BLaER1 treated with 17β-estradiol and CSF1 and Interleukin-3, amounts not matched to agents 10 nM and 100 nM (cell line): ENCODE data around the gene PURB.
A peak's percentile ranks its signal among the peaks of the same experiment; 100 is the strongest.
"Not testable (repeated sequence)": the region's sequence is repeated elsewhere in the genome, so short reads cannot be mapped to it uniquely, and the experiment has no call there.

ENCODE experiments used
- H3K27ac ChIP-seq, 11 experiments: shearing (Covaris generic); formaldehyde crosslinking; 2 replicates each; pipeline ENCODE4 v1.8.1; 2022
- H3K27me3 ChIP-seq, 11 experiments: shearing (Covaris generic); formaldehyde crosslinking; 2 replicates each; pipeline ENCODE4 v1.8.1; 2022
- H3K36me3 ChIP-seq, 11 experiments: shearing (Covaris generic); formaldehyde crosslinking; 2 replicates each; pipeline ENCODE4 v1.8.1; 2022
- H3K4me1 ChIP-seq, 10 experiments: shearing (Covaris generic); formaldehyde crosslinking; 2 replicates each; pipeline ENCODE4 v1.8.1; 2022
- H3K4me2 ChIP-seq, 11 experiments: shearing (Covaris generic); formaldehyde crosslinking; 2 replicates each; pipeline ENCODE4 v1.8.1; 2022
- H3K4me3 ChIP-seq, 10 experiments: shearing (Covaris generic); formaldehyde crosslinking; 2 replicates each; pipeline ENCODE4 v1.8.1; 2022
- H3K9ac ChIP-seq, 11 experiments: shearing (Covaris generic); formaldehyde crosslinking; 2 replicates each; pipeline ENCODE4 v1.8.1; 2022
- H3K9me3 ChIP-seq, 11 experiments: shearing (Covaris generic); formaldehyde crosslinking; replicated peaks in 1 of 11; 2 replicates each; pipeline ENCODE4 v1.8.1; 2022
- H4K20me1 ChIP-seq, 11 experiments: shearing (Covaris generic); formaldehyde crosslinking; 2 replicates each; pipeline ENCODE4 v1.8.1; 2022
- Cebpa-rat ChIP-seq, 11 experiments: shearing (Covaris generic); IDR thresholded peaks; 2 replicates each; pipeline ENCODE4 v1.8.1; 2022

PURB gene

GRCh38 chr7:44853391-44853790 lies 31.9 kb downstream of the PURB start:
- Histone ChIP-seq H3K4me3 (no peak overlapping the region), H3K9ac (no peak overlapping the region)

GRCh38 chr7:44852590-44852989 lies 32.7 kb downstream of the PURB start:
- TF ChIP-seq Cebpa-rat (IDR thresholded peaks at IDR 0.05): no peak
- no peaks in the 10 kb centered on the region for H3K9me3 ChIP-seq
- peak overlapping the region in 2 of 11 experiments; percentile 43 to 57; a peak in 3 of 22 replicates for H3K4me2 ChIP-seq
- peaks cover 11 to 37% (median 14%) of the 10 kb centered on the region in 10 experiments for H3K4me1 ChIP-seq
- H3K36me3 ChIP-seq: no peaks in the 10 kb centered on the region
- H3K4me3 ChIP-seq: no peak overlapping the region
- H3K27ac ChIP-seq: no peak overlapping the region
- H3K27me3 ChIP-seq: no peaks in the 10 kb centered on the region
- no peak overlapping the region for H3K9ac ChIP-seq
- H4K20me1 ChIP-seq: peaks cover 0 to 2% (median 0%) of the 10 kb centered on the region in 11 experiments; a peak in 5 of 22 replicates

More at GRCh38 chr7:44853391-44853790, 31.9 kb downstream of the PURB start:
- Histone ChIP-seq H3K9me3 (no peaks in the 10 kb centered on the region), H3K27me3 (no peaks in the 10 kb centered on the region), H3K4me2 (no peak overlapping the region), H3K4me1 (peaks cover 11 to 37% (median 14%) of the 10 kb centered on the region in 10 experiments), H3K36me3 (no peaks in the 10 kb centered on the region), H3K27ac (no peak overlapping the region), H4K20me1 (no peaks in the 10 kb centered on the region)
- no peak for TF ChIP-seq Cebpa-rat (IDR thresholded peaks at IDR 0.05)

GRCh38 chr7:44849885-44850544 lies 35.3 kb downstream of the PURB start:
- Histone ChIP-seq H3K9me3 (no peaks in the 10 kb centered on the region), H3K4me1 (peaks cover 17 to 43% (median 28%) of the 10 kb centered on the region in 10 experiments), H3K36me3 (no peaks in the 10 kb centered on the region), H3K9ac (peak overlapping the region in 2 of 11 experiments; percentile 92 to 97; a peak in 1 of 22 replicates), H3K4me3 (no peak overlapping the region), H4K20me1 (peaks cover 5 to 27% (median 24%) of the 10 kb centered on the region in 11 experiments; a peak in 17 of 22 replicates), H3K27ac (no peak overlapping the region; a peak in 1 of 22 replicates), H3K27me3 (no peaks in the 10 kb centered on the region), H3K4me2 (peak overlapping the region in 9 of 11 experiments; percentile 8 to 90 (median 81); a peak in 8 of 22 replicates)
- no peak for TF ChIP-seq Cebpa-rat (IDR thresholded peaks at IDR 0.05)

GRCh38 chr7:44849259-44849884 lies 36.0 kb downstream of the PURB start:
- peaks cover 23 to 43% (median 35%) of the 10 kb centered on the region in 10 experiments for H3K4me1 ChIP-seq
- H3K27ac ChIP-seq: peak overlapping the region in 10 of 11 experiments; percentile 79 to 99 (median 94); a peak in 17 of 22 replicates
- TF ChIP-seq Cebpa-rat (IDR thresholded peaks at IDR 0.05): no peak
- H3K4me3 ChIP-seq: peak overlapping the region; percentile 66 to 85 (median 73); a peak in 18 of 20 replicates
- no peaks in the 10 kb centered on the region for H3K27me3 ChIP-seq
- H3K9me3 ChIP-seq: no peaks in the 10 kb centered on the region
- H3K4me2 ChIP-seq: peak overlapping the region; percentile 67 to 90 (median 83)
- H3K9ac ChIP-seq: peak overlapping the region; percentile 81 to 97 (median 93); a peak in 21 of 22 replicates
- H4K20me1 ChIP-seq: peaks cover 12 to 34% (median 31%) of the 10 kb centered on the region in 11 experiments; a peak in 19 of 22 replicates
- peaks cover 0 to 3% (median 2%) of the 10 kb centered on the region in 11 experiments; a peak in 5 of 22 replicates for H3K36me3 ChIP-seq

GRCh38 chr7:44847920-44848634 lies 37.3 kb downstream of the PURB start, which contains the start of gene H2AZ2:
Gene H2AZ2, minus strand, starts transcription at chr7:44848087. Its CDS starts 116 bp downstream, at chr7:44847971.
- H4K20me1 ChIP-seq: peaks cover 14 to 47% (median 44%) of the 10 kb centered on the region in 11 experiments; a peak in 19 of 22 replicates
- peak within 1 kb of the TSS; percentile 82 to 95 (median 85) for H3K4me2 ChIP-seq
- H3K4me1 ChIP-seq: peaks cover 26 to 42% (median 37%) of the 10 kb centered on the region in 10 experiments
- H3K36me3 ChIP-seq: peaks cover 0 to 16% (median 11%) of the 10 kb centered on the region in 11 experiments; a peak in 15 of 22 replicates
- no peaks in the 10 kb centered on the region for H3K9me3 ChIP-seq
- peak within 1 kb of the TSS; percentile 67 to 85 (median 76) for H3K4me3 ChIP-seq
- H3K27ac ChIP-seq: peak within 1 kb of the TSS; percentile 72 to 99 (median 94)
- no peaks in the 10 kb centered on the region for H3K27me3 ChIP-seq
- H3K9ac ChIP-seq: peak within 1 kb of the TSS; percentile 87 to 97 (median 93)
- TF ChIP-seq Cebpa-rat (IDR thresholded peaks at IDR 0.05): peak in 2 of 11 experiments; percentile 16 to 32; a peak in 2 of 22 replicates

- Histone ChIP-seq H4K20me1 (peaks cover 14 to 52% (median 49%) of the 10 kb centered on the region in 11 experiments; a peak in 19 of 22 replicates), H3K4me2 (peak overlapping the region; percentile 75 to 95 (median 84)), H3K9ac (peak overlapping the region; percentile 87 to 97 (median 93)), H3K9me3 (no peaks in the 10 kb centered on the region), H3K4me1 (peaks cover 26 to 42% (median 38%) of the 10 kb centered on the region in 10 experiments), H3K27me3 (no peaks in the 10 kb centered on the region), H3K4me3 (peak overlapping the region; percentile 67 to 85 (median 76)), H3K36me3 (peaks cover 0 to 22% (median 16%) of the 10 kb centered on the region in 11 experiments; a peak in 19 of 22 replicates), H3K27ac (peak overlapping the region; percentile 72 to 99 (median 94))
- TF ChIP-seq Cebpa-rat (IDR thresholded peaks at IDR 0.05): peak in 6 of 11 experiments; percentile 38 to 73 (median 46); a peak in 6 of 22 replicates
These were observed 37.8 kb downstream of the PURB start for GRCh38 chr7:44847509-44847919.

GRCh38 chr7:44846816-44847508 lies 38.4 kb downstream of the PURB start:
- peaks cover 26 to 45% (median 37%) of the 10 kb centered on the region in 10 experiments for H3K4me1 ChIP-seq
- no peaks in the 10 kb centered on the region for H3K27me3 ChIP-seq
- H3K9me3 ChIP-seq: no peaks in the 10 kb centered on the region
- peak overlapping the region; percentile 87 to 97 (median 93) for H3K9ac ChIP-seq
- peak overlapping the region; percentile 72 to 99 (median 94) for H3K27ac ChIP-seq
- H3K4me2 ChIP-seq: peak overlapping the region; percentile 75 to 95 (median 84)
- peak overlapping the region; percentile 67 to 85 (median 76) for H3K4me3 ChIP-seq
- TF ChIP-seq Cebpa-rat (IDR thresholded peaks at IDR 0.05): no peak
- peaks cover 14 to 58% (median 55%) of the 10 kb centered on the region in 11 experiments; a peak in 19 of 22 replicates for H4K20me1 ChIP-seq
- peaks cover 0 to 27% (median 22%) of the 10 kb centered on the region in 11 experiments; a peak in 19 of 22 replicates for H3K36me3 ChIP-seq

- peak overlapping the region in 10 of 11 experiments; percentile 85 to 99 (median 94); a peak in 20 of 22 replicates for H3K27ac ChIP-seq
- H4K20me1 ChIP-seq: peaks cover 14 to 64% (median 61%) of the 10 kb centered on the region in 11 experiments; a peak in 19 of 22 replicates
These were observed 38.9 kb downstream of the PURB start for GRCh38 chr7:44846390-44846789.

More at GRCh38 chr7:44846390-44846789, 38.9 kb downstream of the PURB start:
- H3K9me3 ChIP-seq, H3K27me3 ChIP-seq: not testable (repeated sequence)
- H3K36me3 ChIP-seq: peaks cover 3 to 33% (median 28%) of the 10 kb centered on the region in 11 experiments; a peak in 21 of 22 replicates
- H3K9ac ChIP-seq: peak overlapping the region; percentile 87 to 97 (median 93)
- H3K4me3 ChIP-seq: peak overlapping the region; percentile 67 to 85 (median 76)
- peaks cover 27 to 50% (median 38%) of the 10 kb centered on the region in 10 experiments for H3K4me1 ChIP-seq
- peak overlapping the region; percentile 75 to 95 (median 84) for H3K4me2 ChIP-seq
